Panc1 (cell line): Measurements from ENCODE around the gene CARD10.

Source experiments
- POLR2AphosphoS5 ChIP-seq: IDR thresholded peaks from 2 replicates; pipeline ENCODE4 v1.6.1; 2012; ENCODE audit warnings: mild to moderate bottlenecking, low read depth, low read length, moderate library complexity
- TCF7L2 ChIP-seq: IDR thresholded peaks from 2 replicates; pipeline ENCODE4 v1.6.1; 2011; ENCODE audit warnings: mild to moderate bottlenecking, low read depth, low read length, inconsistent platforms
- TF ChIP-seq, protein P1 (sequence below): fragments of 450-650 bp; IDR thresholded peaks from 2 replicates; pipeline ENCODE4 v1.5.1; 2017; ENCODE audit warnings: mild to moderate bottlenecking
- TF ChIP-seq, protein P2 (sequence below), 2 experiments: IDR thresholded peaks; 2 replicates each; pipeline ENCODE4 v1.6.1; 2011 to 2012; ENCODE audit warnings: low read depth in 2 of 2, control low read depth in 1 of 2, low read length in 1 of 2, mild to moderate bottlenecking in 1 of 2, moderate library complexity in 1 of 2; ENCODE audit not compliant: insufficient read depth in 1 of 2

DNA sequence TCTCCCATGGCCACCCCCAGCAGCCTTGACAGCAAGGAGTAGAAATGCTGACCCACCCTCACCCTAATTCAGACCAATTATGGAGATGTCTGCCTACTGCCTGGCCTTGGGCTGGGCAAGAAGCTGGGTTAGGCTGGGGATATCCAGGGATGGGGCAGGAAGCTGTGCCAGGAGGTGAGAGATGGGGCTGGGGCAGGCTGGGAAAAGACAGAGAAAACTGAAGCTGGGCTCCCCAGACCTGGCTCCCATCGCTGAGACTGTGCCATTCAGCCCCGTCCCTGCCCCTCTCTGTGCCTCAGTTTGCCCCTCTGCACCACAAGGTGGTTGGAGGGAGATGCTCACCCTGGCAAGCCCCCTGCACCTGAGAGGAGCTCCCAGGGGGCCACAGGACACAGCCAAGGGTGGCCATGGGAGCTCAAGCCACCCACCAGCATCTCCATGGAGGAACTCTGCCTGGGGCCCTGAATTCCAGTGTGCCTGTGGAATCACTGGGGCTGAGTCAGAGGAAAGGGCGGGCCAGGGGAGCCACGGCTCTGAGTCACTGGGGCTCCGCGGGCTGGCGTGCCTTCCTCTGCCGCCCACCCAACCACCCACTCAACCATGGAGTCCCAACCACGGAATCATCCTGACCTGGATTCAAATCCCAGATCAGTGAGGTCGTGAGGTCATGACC lies 6.0 kb upstream of the CARD10 start:
- TF ChIP-seq POLR2AphosphoS5 (no peak), TCF7L2 (no peak)
- TF ChIP-seq, protein P1, sequence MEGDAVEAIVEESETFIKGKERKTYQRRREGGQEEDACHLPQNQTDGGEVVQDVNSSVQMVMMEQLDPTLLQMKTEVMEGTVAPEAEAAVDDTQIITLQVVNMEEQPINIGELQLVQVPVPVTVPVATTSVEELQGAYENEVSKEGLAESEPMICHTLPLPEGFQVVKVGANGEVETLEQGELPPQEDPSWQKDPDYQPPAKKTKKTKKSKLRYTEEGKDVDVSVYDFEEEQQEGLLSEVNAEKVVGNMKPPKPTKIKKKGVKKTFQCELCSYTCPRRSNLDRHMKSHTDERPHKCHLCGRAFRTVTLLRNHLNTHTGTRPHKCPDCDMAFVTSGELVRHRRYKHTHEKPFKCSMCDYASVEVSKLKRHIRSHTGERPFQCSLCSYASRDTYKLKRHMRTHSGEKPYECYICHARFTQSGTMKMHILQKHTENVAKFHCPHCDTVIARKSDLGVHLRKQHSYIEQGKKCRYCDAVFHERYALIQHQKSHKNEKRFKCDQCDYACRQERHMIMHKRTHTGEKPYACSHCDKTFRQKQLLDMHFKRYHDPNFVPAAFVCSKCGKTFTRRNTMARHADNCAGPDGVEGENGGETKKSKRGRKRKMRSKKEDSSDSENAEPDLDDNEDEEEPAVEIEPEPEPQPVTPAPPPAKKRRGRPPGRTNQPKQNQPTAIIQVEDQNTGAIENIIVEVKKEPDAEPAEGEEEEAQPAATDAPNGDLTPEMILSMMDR = no peak
- TF ChIP-seq, protein P2, sequence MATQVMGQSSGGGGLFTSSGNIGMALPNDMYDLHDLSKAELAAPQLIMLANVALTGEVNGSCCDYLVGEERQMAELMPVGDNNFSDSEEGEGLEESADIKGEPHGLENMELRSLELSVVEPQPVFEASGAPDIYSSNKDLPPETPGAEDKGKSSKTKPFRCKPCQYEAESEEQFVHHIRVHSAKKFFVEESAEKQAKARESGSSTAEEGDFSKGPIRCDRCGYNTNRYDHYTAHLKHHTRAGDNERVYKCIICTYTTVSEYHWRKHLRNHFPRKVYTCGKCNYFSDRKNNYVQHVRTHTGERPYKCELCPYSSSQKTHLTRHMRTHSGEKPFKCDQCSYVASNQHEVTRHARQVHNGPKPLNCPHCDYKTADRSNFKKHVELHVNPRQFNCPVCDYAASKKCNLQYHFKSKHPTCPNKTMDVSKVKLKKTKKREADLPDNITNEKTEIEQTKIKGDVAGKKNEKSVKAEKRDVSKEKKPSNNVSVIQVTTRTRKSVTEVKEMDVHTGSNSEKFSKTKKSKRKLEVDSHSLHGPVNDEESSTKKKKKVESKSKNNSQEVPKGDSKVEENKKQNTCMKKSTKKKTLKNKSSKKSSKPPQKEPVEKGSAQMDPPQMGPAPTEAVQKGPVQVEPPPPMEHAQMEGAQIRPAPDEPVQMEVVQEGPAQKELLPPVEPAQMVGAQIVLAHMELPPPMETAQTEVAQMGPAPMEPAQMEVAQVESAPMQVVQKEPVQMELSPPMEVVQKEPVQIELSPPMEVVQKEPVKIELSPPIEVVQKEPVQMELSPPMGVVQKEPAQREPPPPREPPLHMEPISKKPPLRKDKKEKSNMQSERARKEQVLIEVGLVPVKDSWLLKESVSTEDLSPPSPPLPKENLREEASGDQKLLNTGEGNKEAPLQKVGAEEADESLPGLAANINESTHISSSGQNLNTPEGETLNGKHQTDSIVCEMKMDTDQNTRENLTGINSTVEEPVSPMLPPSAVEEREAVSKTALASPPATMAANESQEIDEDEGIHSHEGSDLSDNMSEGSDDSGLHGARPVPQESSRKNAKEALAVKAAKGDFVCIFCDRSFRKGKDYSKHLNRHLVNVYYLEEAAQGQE (IDR thresholded peaks at IDR 0.05; ENCODE audit: insufficient read depth in 1 of 2, low read depth in 2 of 2, low read length in 1 of 2) = no peak
